GM18951 (cell line): Measurements from ENCODE around the gene RASSF6.

Experiments
- POLR2A ChIP-seq: IDR thresholded peaks from 4 replicates; pipeline ENCODE4 v1.6.1; 2011; ENCODE audit warnings: mild to moderate bottlenecking; ENCODE audit not compliant: insufficient read length, insufficient read depth; ENCODE audit errors: extremely low read depth
- in situ Hi-C: fragments of 300-500 bp; cut with MboI; formaldehyde crosslinking; loops from one replicate; pipeline ENCODE4 v1.12.0; 2022; ENCODE audit warnings: low sequenced_read_pairs, mixed read lengths, inconsistent platforms; ENCODE audit not compliant: unreplicated experiment

The RASSF6 gene

GRCh38 chr4:73527196-73527595, 93.0 kb downstream of the RASSF6 start:
- in situ Hi-C loops, result no loop called here
- no peak for TF ChIP-seq POLR2A

GRCh38 chr4:73525611-73526010, 94.6 kb downstream of the RASSF6 start:
- TF ChIP-seq POLR2A, result no peak
- in situ Hi-C loops, result no loop called here

GRCh38 chr4:73523126-73523525, 97.1 kb downstream of the RASSF6 start:
- no peak for TF ChIP-seq POLR2A
- in situ Hi-C loops, result no loop called here
